Activated T-cell treated with anti-CD3 and anti-CD28 coated beads, Interleukin-2, amount 50 U/mL, for 4 hours (primary cell): ENCODE results near the gene HOXC9. TPM values are rescaled to one million over a fixed set of nuclear protein-coding genes. Genes with fewer than 3 reads are reported as not detected.
A peak's percentile ranks its signal among the peaks of the same experiment; 100 is the strongest.

Experiments used
- ATAC-seq, 2 donors: fragments of 200-7000 bp; cut with Tn5 transposase; one replicate each; pipeline ENCODE4 v1.10.0; 2021
- DNase-seq: peaks from one replicate; pipeline ENCODE4 v3.0.0-alpha.2; 2020
- H3K27me3 Mint-ChIP-seq: one replicate; pipeline ENCODE4 v1.8.0; 2021; ENCODE audit warnings: low read depth, mixed read lengths
- H3K36me3 Mint-ChIP-seq: one replicate; pipeline ENCODE4 v1.8.0; 2022; ENCODE audit warnings: mixed read lengths; ENCODE audit not compliant: insufficient read depth
- H3K4me1 Mint-ChIP-seq: one replicate; pipeline ENCODE4 v1.8.0; 2021; ENCODE audit warnings: low read depth, mixed read lengths
- H3K4me3 Mint-ChIP-seq: one replicate; pipeline ENCODE4 v1.8.0; 2021; ENCODE audit warnings: mild to moderate bottlenecking, moderate library complexity, mixed read lengths
- H3K9me3 Mint-ChIP-seq: one replicate; pipeline ENCODE4 v1.8.0; 2021; ENCODE audit warnings: mixed read lengths
- total RNA-seq, 3 donors: library from RNA; stranded (reverse); gene quantifications; one replicate each; pipeline ENCODE4 v1.2.1, GENCODE V29; 2021

The HOXC9 gene
- total RNA-seq, 3 donors from 2014 or later, result not detected

- Mint-ChIP-seq H3K36me3 (no peaks in the 10 kb centered on the region), H3K4me3 (no peak overlapping the region), H3K4me1 (peaks cover 38% of the 10 kb centered on the region)
These were observed 50.5 kb downstream of the HOXC9 start for GRCh38 chr12:54050482-54050810.

GRCh38 chr12:54051026-54051842, 51.3 kb downstream of the HOXC9 start:
- no peaks in the 10 kb centered on the region for H3K9me3 Mint-ChIP-seq
- DNase-seq, result no peak
- peaks cover 38% of the 10 kb centered on the region for H3K4me1 Mint-ChIP-seq
- H3K36me3 Mint-ChIP-seq, result no peaks in the 10 kb centered on the region
- peaks cover 83% of the 10 kb centered on the region for H3K27me3 Mint-ChIP-seq
- no peak for ATAC-seq
- no peak overlapping the region for H3K4me3 Mint-ChIP-seq

More at GRCh38 chr12:54050482-54050810, 50.5 kb downstream of the HOXC9 start:
- no peak for ATAC-seq
- peaks cover 86% of the 10 kb centered on the region for H3K27me3 Mint-ChIP-seq
- H3K9me3 Mint-ChIP-seq, result no peaks in the 10 kb centered on the region
- DNase-seq, result no peak

- Mint-ChIP-seq H3K4me3 (no peak overlapping the region), H3K27me3 (peaks cover 78% of the 10 kb centered on the region), H3K36me3 (no peaks in the 10 kb centered on the region), H3K4me1 (peaks cover 37% of the 10 kb centered on the region), H3K9me3 (no peaks in the 10 kb centered on the region)
- ATAC-seq, result no peak
- no peak for DNase-seq
These were observed 52.0 kb downstream of the HOXC9 start for GRCh38 chr12:54051874-54052437.

- peak in 1 of 2 donors; percentile 5 for ATAC-seq
- Mint-ChIP-seq H3K4me3 (peak overlapping the region; percentile 68), H3K4me1 (peaks cover 35% of the 10 kb centered on the region), H3K9me3 (no peaks in the 10 kb centered on the region), H3K36me3 (no peaks in the 10 kb centered on the region), H3K27me3 (peaks cover 77% of the 10 kb centered on the region)
- no peak for DNase-seq
These were observed 52.6 kb downstream of the HOXC9 start for GRCh38 chr12:54052438-54053002.

Other genes starting within 250 kb of the HOXC9 start
- not detected for gene CISTR, start 248.2 kb upstream of the HOXC9 start, total RNA-seq
- not detected for gene HOXC13, start 61.3 kb upstream of the HOXC9 start, total RNA-seq
- not detected for gene HOXC12, start 45.3 kb upstream of the HOXC9 start, total RNA-seq
- gene HOXC11, start 27.0 kb upstream of the HOXC9 start, total RNA-seq, result not detected
- gene HOTAIR, start 25.2 kb upstream of the HOXC9 start, total RNA-seq, result not detected
- gene HOXC10, start 15.0 kb upstream of the HOXC9 start, total RNA-seq, result not detected
- gene HOXC8, start 8.8 kb downstream of the HOXC9 start, total RNA-seq, result not detected
- not detected for gene HOXC6, start 28.3 kb downstream of the HOXC9 start, total RNA-seq
- gene HOXC5, start 32.9 kb downstream of the HOXC9 start, total RNA-seq, result not detected
- under 1 TPM; 0.16 to 0.40 (median 0.29) TPM for gene HOXC4, start 53.7 kb downstream of the HOXC9 start, total RNA-seq
- gene SMUG1, start 188.8 kb downstream of the HOXC9 start, total RNA-seq, result 10 to 100 TPM; 14.1 to 19.8 (median 19.2) TPM